ENCODE measurements around the gene ATG4A. TPM values are rescaled to one million over a fixed set of nuclear protein-coding genes. Genes with fewer than 3 reads are reported as not detected.
A peak's percentile ranks its signal among the peaks of the same experiment; 100 is the strongest.

Gene ATG4A
- total RNA-seq, 2 experiments from 2014 or later = 6.5 to 9.2 TPM

DNA sequence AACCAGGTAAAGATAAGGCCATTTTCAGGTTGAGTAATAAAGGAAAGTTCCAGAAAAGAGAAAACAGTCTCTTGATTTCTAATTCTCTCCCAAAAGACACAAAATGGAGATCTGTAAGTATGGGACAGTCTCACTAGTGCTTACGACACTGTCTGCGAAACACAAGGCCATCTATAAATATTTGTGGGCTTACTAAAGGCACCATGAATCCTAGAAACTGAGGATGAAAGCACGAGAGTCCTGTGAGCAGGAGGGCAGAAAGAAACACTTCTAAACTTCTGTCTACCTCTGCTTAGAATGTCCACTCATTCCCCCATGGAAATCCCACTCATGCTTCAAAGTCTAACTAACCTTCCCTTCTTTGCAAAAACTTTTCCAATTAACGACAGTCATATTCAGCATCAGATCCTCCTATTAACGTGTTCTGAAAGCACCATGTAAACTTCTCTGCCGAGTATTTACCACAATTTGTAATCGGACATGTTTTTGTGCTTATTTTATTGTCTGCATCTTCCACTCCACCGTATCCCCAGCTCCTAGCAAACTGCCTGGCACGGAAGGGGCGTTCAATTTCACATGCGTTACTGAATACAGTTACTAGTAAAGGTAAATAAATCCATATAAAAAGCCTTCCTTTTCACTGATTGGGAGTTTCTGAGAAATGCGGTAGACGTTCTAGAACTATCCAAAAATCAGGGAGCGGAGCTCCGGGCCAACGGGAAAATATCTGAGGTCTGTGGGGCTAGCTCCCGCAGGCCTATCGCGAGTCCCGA, 901 bp upstream of the ATG4A start:
- Mint-ChIP-seq H3K4me3 (no peak overlapping the region), H3K27me3 (no peaks in the 10 kb centered on the region), H3K4me1 (ENCODE audit: low read depth) (peaks cover 21% of the 10 kb centered on the region), H3K36me3 (ENCODE audit: low read depth) (peaks cover 4% of the 10 kb centered on the region), H3K9me3 (no peaks in the 10 kb centered on the region), H3K27ac (no peak overlapping the region)
- TF ChIP-seq, protein P1, sequence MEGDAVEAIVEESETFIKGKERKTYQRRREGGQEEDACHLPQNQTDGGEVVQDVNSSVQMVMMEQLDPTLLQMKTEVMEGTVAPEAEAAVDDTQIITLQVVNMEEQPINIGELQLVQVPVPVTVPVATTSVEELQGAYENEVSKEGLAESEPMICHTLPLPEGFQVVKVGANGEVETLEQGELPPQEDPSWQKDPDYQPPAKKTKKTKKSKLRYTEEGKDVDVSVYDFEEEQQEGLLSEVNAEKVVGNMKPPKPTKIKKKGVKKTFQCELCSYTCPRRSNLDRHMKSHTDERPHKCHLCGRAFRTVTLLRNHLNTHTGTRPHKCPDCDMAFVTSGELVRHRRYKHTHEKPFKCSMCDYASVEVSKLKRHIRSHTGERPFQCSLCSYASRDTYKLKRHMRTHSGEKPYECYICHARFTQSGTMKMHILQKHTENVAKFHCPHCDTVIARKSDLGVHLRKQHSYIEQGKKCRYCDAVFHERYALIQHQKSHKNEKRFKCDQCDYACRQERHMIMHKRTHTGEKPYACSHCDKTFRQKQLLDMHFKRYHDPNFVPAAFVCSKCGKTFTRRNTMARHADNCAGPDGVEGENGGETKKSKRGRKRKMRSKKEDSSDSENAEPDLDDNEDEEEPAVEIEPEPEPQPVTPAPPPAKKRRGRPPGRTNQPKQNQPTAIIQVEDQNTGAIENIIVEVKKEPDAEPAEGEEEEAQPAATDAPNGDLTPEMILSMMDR (IDR thresholded peaks at IDR 0.05) = no peak
- ChIA-PET POLR2A (interaction anchor here (1.0 to 1.1 kb wide), 3 partner anchors 10 to 462 kb away, joined by 3 to 4 read pairs (median 3); partner anchors contain the start of gene PRPS1), CTCF (interaction anchor here (0.8 kb wide), 1 partner anchor 11 kb away, joined by 3 read pairs; no protein-coding TSS in a partner anchor)
- intact Hi-C loops (cut with micrococcal nuclease) = no loop called here
- DNase-seq = no peak
- ATAC-seq = no peak

DNA sequence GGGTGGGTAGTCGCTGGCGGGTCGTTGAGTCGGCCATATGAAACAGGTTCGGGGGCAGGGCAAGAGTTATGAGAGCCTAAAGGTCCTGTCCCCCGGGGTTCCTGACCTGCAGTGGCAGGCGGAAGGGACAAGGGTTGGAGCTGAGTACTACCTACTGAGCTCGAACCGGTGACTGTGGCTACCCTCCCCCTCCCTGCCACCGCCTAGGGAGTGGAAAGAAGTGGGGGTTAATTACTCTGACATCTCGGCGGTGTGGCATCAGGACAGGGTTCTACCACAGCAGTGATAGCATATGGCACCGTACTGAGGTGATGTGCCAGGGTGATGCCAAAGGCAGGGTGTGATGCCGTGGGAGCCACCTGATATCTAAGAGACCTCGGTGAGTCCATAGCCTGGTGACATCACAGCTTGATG, 307 bp downstream of the ATG4A start:
- Mint-ChIP-seq H3K4me1 (ENCODE audit: low read depth) (peaks cover 21% of the 10 kb centered on the region), H3K36me3 (ENCODE audit: low read depth) (peaks cover 4% of the 10 kb centered on the region), H3K4me3 (no peak overlapping the region), H3K9me3 (no peaks in the 10 kb centered on the region), H3K27me3 (no peaks in the 10 kb centered on the region), H3K27ac (no peak overlapping the region)
- CTCF ChIA-PET = interaction anchor here (0.7 to 1.3 kb wide), 2 partner anchors 9 to 71 kb away, joined by 3 read pairs; no protein-coding TSS in a partner anchor
- ATAC-seq (peak; percentile 38), DNase-seq (peak; percentile 52)
- TF ChIP-seq, protein P1 (IDR thresholded peaks at IDR 0.05) = no peak
- POLR2A ChIA-PET = interaction anchor here (1.0 kb wide), 1 partner anchor 57 kb away, joined by 3 read pairs; no protein-coding TSS in a partner anchor
- intact Hi-C loops (cut with micrococcal nuclease) = no loop called here

DNA sequence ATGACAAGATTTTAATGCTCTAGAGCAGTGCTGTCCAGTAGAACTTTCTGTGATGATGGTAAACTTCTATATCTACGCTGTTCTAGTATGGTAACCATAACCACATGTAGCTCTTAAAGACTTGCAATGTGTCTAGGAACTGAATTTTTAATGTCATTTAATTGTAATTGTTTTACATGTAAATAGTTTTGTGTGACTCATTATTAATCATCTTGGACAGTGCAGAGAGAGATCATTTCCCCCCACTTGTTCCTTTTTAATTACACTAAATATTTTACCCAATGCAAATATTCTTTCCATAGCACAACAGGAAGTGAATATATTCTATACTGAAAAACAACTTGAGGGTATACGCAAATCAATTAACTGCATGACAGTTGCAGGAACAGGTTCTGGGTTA, 5.8 kb downstream of the ATG4A start:
- POLR2A ChIA-PET = no interaction called here
- ATAC-seq (no peak), DNase-seq (no peak)
- H3K27ac Mint-ChIP-seq = no peak overlapping the region
- CTCF ChIA-PET = no interaction called here
- TF ChIP-seq, protein P1 (IDR thresholded peaks at IDR 0.05) = no peak
- H3K4me3 Mint-ChIP-seq = no peak overlapping the region
- no peaks in the 10 kb centered on the region for H3K27me3 Mint-ChIP-seq
- intact Hi-C loops (cut with micrococcal nuclease) = no loop called here
- no peaks in the 10 kb centered on the region for H3K36me3 Mint-ChIP-seq (ENCODE audit: low read depth)
- no peaks in the 10 kb centered on the region for H3K9me3 Mint-ChIP-seq
- peaks cover 10% of the 10 kb centered on the region for H3K4me1 Mint-ChIP-seq (ENCODE audit: low read depth)

DNA sequence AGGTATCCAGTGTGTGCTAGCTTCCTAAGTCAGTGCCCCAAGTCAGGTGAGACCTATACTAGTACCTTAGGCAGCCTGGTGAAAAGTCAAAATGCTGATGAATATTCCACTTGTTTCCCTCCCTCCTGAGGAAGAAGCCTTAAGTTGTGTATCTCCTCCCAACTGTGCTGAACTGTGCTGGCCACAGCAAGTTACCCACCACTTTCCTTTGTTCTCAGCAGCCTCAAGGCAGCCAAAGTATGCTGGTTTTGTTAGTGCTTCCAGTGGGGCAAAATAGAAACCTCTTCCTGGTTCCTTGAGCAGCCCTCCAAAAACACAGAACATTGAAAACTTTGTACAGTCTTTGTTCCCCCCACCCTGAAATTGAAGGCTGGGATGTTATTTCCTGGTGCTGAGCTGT, 13.9 kb downstream of the ATG4A start:
- H3K27me3 Mint-ChIP-seq = no peaks in the 10 kb centered on the region
- TF ChIP-seq, protein P1 (IDR thresholded peaks at IDR 0.05) = no peak
- ChIA-PET CTCF (no interaction called here), POLR2A (no interaction called here)
- no peak overlapping the region for H3K4me3 Mint-ChIP-seq
- peaks cover 9% of the 10 kb centered on the region for H3K4me1 Mint-ChIP-seq (ENCODE audit: low read depth)
- H3K36me3 Mint-ChIP-seq (ENCODE audit: low read depth) = peaks cover 6% of the 10 kb centered on the region
- H3K27ac Mint-ChIP-seq = no peak overlapping the region
- ATAC-seq (no peak), DNase-seq (no peak)
- intact Hi-C loops (cut with micrococcal nuclease) = no loop called here
- H3K9me3 Mint-ChIP-seq = no peaks in the 10 kb centered on the region

DNA sequence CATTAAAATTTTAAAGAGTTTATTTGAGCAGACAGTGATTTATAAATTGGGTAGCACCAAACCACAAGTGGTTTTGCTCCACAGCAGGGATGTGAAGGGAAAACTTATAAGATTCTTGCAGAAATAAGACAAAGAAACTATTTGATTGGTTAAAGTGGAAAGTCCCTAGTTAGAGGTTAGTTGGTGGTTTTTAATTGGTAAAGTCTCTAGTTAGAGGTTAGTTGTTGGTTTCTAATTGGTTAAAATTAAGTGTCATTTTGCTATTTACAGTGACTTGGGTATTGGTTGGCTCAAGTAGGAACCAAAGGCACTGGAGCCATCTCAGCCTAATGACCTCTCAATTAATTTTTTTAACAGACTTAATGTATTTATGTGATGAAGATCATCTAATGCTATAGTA, 23.0 kb downstream of the ATG4A start:
- Mint-ChIP-seq H3K36me3 (ENCODE audit: low read depth) (no peaks in the 10 kb centered on the region), H3K4me3 (no peak overlapping the region), H3K9me3 (no peaks in the 10 kb centered on the region), H3K27me3 (no peaks in the 10 kb centered on the region), H3K4me1 (ENCODE audit: low read depth) (peaks cover 5% of the 10 kb centered on the region), H3K27ac (no peak overlapping the region)
- ChIA-PET POLR2A (interaction anchor here (0.9 kb wide), 1 partner anchor 10 kb away, joined by 3 read pairs; no protein-coding TSS in a partner anchor), CTCF (no interaction called here)
- intact Hi-C loops (cut with micrococcal nuclease) = no loop called here
- DNase-seq = no peak
- TF ChIP-seq, protein P1 (IDR thresholded peaks at IDR 0.05) = no peak
- ATAC-seq = no peak

Measured in activated CD8-positive, alpha-beta T cell treated with anti-CD3 and anti-CD28 coated beads for 36 hours (primary cell).